HG02759 (cell line): ENCODE results near the gene FHIP1B.
A peak's percentile ranks its signal among the peaks of the same experiment; 100 is the strongest.
"Not testable (repeated sequence)": the region's sequence is repeated elsewhere in the genome, so short reads cannot be mapped to it uniquely, and the experiment has no call there.

Experiments used
- ATAC-seq: cut with Tn5 transposase; IDR thresholded peaks from one replicate; pipeline ENCODE4 v1.9.1; 2021; ENCODE audit warnings: mild to moderate bottlenecking, moderate library complexity; ENCODE audit not compliant: unreplicated experiment

Gene FHIP1B

DNA sequence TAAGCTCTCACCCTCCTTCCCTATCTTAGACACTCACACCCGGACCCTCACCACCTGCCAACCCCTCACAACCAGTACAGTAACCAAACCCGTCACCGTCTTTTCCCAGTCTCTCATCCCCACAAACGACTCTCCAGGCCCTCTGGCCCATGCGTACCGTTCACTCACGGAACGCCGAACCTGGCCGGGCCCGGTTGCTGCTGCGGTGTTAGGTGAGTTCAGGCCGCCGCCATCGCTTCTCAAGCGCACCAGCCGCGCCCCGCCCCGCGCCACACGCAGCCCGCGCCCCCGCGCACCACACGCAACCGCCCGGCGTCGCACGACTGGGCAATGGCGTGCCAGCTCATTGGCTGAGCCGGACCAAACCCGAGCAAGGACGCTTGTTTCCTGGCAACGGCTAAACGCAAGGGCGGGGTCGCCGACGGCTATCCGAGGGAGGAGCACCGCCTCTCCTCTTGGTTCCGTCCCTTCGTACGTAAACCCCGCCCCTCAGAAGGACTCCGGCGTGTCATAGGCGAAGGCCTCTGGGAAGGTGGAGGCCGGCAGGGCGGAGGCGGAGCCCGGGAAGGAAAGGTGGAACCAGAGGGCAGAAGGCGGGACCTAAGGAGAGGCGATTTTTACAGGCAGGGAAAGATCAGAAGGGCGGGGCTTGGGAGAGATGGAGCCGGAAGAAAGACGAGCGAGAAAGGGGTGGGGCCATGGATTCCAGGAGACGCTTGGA, at the start of gene FHIP1B:
Gene FHIP1B, minus strand, starts transcription at position 250 of the 721 bp plus-strand sequence. CDS start 10,120 bp downstream, outside the sequence.
- peak; percentile 93 for ATAC-seq

DNA sequence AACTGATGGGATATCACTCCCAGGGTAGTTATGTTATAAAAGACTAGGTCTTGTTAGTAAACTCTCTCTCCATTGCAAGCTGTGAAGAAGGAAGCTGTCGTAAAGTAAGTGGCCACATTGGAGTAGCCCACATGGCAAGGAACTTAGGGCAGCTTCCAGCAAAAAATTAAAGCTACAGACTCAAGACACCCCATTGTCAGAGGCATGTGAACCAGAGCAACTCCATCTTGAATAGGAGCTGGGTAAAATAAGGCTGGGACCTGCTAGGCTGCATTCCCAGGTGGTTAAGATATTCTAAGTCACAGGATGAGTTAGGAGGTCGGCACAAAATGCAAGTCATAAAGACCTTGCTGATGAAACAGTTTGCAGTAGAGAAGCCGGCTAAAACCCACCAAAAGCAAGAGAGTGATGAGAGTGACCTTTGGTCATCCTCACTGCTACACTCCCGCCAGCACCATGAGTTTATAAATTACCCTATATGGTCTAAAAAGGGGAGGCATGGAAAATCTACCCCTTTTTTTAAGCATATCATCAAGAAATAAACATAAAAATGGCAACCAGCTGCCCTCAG, 49.1 kb upstream of the FHIP1B start:
- no peak for ATAC-seq

DNA sequence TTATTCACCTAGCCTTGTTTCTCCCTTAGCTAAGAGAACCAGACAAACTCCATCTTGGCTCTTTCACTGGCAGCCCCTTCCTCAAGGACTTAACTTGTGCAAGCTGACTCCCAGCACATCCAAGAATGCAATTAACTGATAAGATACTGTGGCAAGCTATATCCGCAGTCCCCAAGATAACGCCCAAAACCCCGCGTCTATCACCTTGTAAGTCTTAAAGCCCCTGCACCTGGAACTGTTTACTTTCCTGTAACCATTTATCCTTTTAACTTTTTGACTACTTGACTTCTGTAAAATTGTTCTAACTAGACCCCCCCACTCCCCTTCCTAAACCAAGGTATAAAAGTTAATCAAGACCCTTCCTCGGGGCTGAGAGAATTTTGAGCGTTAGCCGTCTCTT, 46.4 kb upstream of the FHIP1B start:
- not testable (repeated sequence) for ATAC-seq

DNA sequence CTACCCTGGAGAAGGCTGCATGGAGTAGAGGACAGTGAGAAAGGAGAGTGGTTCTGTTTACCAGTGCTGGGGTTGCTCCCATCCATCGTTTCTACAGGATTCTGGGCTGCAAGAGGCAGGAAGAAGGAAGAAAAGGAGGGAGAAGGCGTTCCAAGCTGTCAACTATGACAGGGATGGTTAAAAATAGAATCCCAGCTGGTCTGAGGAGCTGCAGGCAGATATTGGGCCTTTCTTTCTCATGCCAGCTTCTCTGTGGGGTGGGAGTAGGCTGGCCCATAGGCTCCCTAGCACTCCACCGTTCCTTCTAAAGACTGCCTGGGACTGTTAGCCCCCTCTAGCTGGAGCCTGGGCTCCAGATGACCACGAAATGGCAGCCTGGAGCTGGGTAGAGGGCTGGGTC, 38.8 kb upstream of the FHIP1B start:
- ATAC-seq = no peak

DNA sequence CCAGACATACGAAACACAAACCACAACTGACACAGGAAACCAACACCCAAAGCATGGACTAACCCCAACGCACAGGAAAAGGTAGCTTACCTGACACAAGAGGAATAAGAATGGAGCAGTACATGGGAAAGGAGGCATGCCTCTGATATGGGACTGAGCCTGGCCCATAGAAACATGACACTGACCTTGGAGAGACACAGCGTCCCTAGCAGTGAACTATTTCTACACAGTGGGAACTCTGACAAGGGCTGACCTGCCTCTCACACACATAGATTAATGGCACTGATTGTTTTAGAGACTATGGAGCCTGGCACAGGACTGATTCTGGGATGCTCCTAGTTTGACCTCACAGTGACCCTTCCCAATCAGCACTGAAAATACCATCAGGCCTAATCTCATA, 37.2 kb upstream of the FHIP1B start:
- ATAC-seq = no peak

DNA sequence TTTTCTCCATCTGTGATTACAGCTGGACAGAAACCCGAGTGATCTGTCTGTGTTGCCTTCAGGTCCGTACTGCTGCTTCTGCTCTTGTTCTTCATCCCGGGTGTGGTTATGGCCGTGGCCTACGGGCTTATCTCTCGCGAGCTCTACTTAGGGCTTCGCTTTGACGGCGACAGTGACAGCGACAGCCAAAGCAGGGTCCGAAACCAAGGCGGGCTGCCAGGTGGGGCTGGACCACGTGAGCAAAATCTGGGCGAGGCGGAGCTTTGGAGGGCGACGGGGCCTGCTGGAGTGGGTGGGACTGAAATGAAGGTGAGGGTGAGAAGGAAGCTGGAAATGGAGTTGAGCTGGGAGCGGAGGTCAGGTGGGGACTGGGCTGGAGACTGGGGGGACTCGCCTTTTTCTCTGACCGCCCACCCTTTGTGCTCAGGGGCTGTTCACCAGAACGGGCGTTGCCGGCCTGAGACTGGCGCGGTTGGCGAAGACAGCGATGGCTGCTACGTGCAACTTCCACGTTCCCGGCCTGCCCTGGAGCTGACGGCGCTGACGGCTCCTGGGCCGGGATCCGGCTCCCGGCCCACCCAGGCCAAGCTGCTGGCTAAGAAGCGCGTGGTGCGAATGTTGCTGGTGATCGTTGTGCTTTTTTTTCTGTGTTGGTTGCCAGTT, 36.3 kb upstream of the FHIP1B start:
- ATAC-seq = no peak

DNA sequence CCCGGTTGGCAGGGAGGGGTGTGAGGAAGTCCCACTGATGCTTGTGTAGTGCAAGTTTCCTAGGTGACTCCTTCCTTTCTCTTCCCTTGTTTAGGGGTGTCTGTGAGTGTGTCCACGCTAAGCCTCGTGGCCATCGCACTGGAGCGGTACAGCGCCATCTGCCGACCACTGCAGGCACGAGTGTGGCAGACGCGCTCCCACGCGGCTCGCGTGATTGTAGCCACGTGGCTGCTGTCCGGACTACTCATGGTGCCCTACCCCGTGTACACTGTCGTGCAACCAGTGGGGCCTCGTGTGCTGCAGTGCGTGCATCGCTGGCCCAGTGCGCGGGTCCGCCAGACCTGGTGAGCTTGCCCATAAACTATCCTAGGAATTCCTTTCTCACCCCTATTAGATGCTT, 35.6 kb upstream of the FHIP1B start:
- no peak for ATAC-seq

DNA sequence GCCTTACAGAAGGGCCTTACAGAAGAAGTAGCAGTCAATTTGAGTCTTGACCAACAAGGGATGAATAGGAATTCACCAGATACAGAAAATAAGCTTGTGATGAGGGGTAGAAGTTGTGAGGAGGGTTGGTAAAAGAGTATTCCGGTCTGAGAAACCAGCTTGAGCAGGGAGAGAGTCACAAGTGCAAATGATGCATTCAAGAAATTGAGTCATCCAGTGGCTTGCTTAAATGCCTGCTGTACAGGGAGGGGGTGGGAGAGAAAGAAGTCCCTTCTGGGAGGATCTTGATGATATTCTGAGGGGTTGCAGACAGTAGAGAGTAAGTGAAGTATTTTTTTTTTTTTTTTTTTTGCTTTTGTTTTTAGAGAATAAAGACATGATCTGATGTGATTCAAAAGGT, 34.4 kb upstream of the FHIP1B start:
- ATAC-seq = no peak

DNA sequence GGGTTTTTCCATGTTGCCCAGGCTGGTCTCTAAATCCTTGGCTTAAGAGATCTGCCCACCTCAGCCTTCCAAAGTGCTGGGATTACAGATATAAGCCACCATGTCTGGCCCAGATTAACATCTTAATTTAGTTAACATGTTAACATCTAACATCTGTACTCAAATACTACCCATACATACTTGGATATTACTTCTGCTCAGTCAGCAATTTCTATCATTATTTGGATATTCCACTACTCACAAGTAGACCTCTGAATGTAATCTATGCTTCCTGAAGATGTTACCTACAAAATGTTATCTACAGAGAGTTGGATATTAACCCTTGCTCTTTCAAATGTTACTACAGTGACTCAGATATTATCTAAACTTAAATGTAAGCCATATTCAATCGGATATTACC, 29.2 kb upstream of the FHIP1B start:
- no peak for ATAC-seq

DNA sequence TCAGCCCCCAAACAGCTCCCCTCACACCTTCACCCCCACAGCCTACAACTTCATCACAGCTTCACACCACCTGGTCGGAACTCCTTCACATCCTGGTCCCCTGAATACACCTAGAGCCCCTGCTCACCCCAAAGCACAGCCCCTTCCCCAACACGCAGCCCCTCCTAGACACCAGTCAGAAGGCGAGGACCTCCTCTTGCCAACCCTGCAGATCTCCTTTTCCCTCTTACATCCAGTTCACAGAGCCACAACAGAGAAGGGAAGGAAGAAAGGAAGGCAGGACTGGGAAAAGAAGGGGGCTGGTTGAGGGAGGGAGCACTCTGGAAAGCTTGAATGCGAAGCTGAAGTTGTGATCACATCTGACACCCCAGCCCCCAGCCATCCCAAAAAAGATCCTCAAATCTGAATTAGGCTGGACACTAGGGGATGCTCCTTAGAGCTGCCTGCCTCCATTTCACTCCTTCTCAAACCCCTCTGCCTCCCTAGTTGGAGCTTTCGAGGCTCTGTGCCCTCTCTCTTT, 25.8 kb upstream of the FHIP1B start:
- ATAC-seq = no peak

DNA sequence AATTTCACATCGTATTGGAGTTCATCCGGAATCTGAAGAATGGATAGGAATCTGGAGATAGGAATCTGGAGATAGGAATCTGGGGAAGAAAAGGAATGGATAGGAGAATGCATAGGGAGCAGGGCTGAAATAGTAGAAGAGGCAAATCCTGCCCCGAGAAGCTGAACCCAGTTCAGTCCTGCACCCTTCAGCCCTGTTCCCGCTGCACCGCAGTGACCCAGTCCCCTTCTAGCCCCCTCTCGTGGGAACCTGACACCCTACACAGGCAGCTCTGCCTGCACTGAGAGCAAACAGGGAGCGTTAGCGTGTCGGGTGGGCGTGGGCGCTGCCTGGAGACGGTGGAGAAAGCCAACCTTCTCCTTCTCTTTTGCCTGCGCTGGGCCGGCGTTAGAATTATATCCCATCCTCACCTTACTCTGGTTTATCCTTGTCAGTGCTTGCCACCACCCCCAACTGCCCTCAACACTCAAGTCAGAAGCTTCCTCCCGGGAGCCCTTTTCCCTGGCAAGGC, 24.2 kb upstream of the FHIP1B start:
- ATAC-seq = no peak

DNA sequence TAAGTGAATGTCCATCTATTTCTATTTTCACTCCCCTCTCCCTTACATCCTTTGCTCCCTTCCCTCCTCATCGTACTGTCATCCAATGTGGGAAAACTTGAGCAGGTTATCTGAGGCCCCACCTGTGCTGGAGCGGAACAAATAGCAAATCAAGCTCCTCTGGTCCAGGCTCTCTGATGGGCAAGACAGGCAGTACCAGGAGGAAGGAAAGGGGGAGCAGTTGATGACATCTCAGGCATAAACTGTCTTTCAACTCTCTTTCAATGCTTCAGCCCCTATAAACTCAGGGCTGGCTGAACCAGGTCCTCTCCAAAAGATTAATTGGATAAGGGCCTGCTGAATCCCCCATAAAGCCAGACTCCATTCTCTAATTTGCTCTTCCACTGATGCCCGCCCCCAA, 23.7 kb upstream of the FHIP1B start:
- ATAC-seq = no peak

DNA sequence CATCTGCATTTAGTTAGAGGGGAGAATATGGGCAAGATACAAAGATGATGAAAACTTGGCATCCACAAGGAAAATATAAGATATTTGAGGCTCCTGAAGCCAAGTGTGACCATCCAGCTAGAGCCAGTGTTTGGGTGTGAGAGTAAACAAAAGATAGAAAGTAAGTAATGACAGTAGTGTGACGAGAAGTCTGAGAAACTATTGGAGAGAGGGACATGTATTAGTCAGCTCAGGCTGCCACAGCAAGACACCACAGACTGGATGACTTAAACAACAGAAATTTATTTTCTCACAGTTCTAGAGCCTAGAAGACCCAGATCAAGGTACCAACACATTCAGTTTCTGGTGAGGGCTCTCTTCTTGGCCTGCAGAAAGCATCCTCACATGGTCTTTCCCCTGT, 18.8 kb upstream of the FHIP1B start:
- peak; percentile 74 for ATAC-seq

DNA sequence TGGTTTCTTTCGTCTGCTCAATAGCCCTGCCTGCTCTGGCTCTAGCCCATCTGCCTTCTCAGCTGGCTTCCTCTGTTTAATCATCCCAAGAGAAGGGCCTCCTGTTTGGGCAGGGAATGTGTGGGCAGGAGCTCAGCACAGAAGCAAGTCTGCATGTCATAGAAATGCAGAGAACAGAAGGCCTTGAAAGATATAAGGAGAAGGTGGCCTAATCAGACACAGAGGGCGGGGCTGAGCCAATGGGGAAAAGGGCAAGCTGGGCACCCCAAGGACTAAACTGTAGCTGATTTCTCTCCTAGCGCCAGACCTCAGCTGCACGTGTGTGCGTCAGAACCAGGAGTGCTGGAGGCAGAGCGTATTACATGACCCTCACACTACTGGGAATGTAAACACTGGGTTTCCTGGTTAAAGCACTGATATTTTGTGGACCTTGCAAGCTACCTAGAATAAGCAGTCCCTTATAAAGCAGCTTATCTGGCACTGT, 17.6 kb upstream of the FHIP1B start:
- no peak for ATAC-seq

DNA sequence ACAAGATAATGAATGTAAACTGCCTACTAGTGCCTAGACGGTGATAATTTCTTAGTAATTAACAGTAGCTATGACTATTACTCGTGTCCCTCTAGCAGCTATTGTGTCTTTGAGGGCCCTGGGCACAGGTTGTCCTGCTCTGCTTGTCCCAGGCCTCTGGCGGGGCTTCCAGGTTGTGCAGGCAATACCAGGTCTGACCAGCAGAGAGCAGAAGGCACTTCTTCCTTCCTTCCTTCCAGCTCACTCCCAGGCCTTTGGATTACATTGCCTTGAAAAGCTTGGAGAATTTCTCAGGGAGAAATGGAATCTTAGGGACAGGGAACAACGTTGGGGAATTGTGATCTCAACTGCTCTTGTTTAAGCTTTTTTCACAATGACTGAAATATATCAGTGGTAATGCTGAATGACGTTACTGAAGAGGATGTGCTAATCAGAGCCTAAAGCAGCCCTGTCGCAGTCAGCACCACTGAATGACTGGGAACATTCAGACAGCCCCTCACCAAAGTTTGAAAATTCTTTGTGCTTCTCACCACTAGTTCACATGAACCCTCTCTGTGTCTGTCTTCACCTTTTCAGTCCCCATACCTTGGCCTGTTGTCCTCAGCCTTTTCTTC, 16.8 kb upstream of the FHIP1B start:
- ATAC-seq = peak; percentile 71

DNA sequence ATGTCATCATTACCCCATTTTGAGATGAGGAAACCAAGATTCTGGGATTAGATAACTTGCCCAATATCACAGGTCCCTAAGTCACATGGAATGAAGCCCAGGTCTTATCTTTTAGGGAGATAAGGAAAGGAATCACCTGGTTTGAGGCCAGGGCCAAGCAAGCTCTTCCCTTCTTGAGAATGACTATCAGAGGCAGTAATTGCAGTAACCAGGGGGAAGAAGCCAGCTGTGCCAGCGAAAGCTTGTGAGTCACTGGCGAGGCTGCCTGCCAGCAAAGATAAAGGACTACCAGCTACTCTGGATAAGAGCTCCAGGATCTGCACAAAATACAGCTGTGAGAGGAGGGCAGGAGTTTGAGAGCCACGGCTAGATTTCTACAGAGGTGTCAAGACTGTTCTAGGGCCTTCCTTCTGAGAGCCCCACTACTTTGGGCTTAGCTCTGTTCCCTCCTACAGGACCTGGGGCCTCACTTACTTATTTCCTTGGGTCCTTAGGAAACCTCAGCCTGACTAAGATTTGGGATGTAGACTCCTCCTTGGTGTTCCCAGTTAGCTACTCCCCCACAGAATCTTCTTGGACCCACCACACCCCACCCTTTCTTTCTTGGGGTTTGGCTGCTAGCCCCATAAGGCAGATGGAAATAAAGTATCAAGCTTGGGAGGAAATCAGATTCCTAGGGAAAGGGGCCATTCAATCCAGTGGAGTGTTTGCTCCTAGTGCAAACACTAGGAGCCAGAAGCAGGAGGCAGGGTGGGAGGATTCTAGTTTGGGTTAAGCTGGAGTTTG, 15.5 kb upstream of the FHIP1B start:
- ATAC-seq = no peak

DNA sequence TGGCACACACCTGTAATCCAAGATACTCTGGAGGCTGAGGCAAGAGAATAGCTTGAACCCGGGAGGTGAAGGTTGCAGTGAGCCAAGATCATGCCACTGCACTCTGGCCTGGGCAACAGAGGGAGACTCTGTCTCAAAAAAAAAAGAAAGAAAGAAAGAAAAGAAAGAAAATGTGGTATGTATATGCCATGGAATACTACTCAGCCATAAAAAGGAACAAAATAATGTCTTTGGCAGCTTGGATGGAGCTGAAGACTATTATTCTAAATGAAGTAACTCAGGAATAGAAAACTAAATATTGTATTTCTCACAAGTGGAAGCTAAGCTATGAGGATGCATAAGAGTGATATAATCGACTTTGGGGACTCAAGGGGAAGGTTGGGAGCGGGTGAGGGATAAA, 14.5 kb upstream of the FHIP1B start:
- not testable (repeated sequence) for ATAC-seq

DNA sequence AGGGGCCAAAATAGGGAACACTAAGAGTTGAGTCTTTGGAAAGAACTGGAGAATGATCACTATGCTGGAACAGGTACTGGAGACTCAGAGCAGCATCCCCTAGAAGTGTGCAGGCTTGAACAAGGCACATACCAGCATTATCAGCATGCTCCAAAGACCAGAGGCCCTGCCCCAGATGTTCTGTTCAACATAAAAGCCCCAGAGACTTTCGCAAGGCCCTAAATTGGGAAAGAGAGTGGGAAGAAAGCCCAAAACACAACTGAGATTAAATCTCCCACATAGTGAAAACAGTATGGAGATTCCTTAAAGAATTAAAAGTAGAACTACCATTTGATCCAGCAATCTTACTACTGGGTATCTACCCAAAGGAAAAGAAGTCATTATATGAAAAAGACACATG, 13.8 kb upstream of the FHIP1B start:
- ATAC-seq = no peak

DNA sequence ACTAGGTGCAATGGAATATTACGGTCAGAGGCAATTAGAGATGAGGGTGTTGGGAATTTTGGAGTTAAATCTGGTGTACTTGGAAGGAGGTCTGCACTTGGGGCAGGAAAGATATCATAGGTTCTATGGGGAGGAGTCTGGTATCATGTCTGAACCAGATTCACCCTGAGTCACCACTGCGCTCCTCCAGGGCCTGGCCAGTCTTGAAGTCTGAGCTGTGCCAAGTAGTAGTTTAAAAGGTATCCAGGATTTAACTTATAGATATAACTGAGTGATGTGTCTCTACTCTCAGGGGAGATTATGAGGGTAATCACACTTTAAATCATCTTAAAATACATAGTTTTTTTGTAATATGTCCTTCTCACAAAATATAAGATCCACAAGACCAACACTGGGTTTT, 11.1 kb upstream of the FHIP1B start:
- no peak for ATAC-seq

DNA sequence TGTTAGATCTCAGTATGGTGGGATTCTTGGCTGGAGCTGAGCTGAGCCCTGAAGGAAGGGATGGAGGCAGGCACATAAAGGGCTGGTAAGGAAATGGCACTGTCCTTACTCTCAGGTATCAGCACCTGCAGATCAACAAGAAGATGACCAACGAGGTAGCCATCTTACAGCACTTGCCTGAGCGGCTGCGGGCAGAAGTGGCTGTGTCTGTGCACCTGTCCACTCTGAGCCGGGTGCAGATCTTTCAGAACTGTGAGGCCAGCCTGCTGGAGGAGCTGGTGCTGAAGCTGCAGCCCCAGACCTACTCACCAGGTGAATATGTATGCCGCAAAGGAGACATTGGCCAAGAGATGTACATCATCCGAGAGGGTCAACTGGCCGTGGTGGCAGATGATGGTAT, 6.9 kb upstream of the FHIP1B start:
- no peak for ATAC-seq

DNA sequence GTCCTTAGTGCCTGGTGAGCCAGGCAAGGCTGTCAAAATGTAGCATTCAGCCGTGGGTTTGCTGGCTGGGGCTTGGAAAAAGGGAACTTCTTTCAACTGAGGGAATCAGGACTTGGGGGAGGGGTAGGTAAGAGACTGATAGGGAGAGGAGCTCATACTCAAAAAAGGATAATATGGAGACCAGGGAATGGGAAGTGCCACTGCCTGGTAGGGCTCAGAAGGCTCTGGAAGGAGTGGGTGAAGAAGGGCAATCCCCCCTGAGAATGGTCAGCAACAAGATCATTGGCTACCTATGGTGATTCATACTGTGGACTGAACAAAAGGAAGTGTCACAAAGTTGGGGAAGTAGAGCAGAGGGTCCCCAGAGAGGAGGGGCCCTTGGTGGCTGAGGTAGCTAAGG, 6.3 kb upstream of the FHIP1B start:
- ATAC-seq = no peak
